Measurements from ENCODE around the gene TGM5. TPM values are rescaled to one million over a fixed set of nuclear protein-coding genes. Genes with fewer than 3 reads are reported as not detected.
A peak's percentile ranks its signal among the peaks of the same experiment; 100 is the strongest.
"Not testable (repeated sequence)": the region's sequence is repeated elsewhere in the genome, so short reads cannot be mapped to it uniquely, and the experiment has no call there.

The TGM5 gene
- total RNA-seq, 1 donor from 2014 or later, result not detected

GRCh38 chr15:43206054-43206453 lies 60.7 kb downstream of the TGM5 start:
- intact Hi-C loops (cut with micrococcal nuclease), result no loop called here
- Mint-ChIP-seq H3K36me3 (ENCODE audit: low read depth) (no peaks in the 10 kb centered on the region), H3K27me3 (ENCODE audit: insufficient read depth) (peaks cover 10% of the 10 kb centered on the region), H3K4me3 (no peak overlapping the region), H3K9me3 (no peaks in the 10 kb centered on the region), H3K27ac (no peak overlapping the region), H3K4me1 (ENCODE audit: low read depth) (peaks cover 7% of the 10 kb centered on the region)
- no peak for DNase-seq (ENCODE audit: low spot score)

GRCh38 chr15:43204016-43204901 lies 62.5 kb downstream of the TGM5 start:
- Mint-ChIP-seq H3K27ac (no peak overlapping the region), H3K27me3 (ENCODE audit: insufficient read depth) (peaks cover 6% of the 10 kb centered on the region), H3K4me3 (no peak overlapping the region), H3K9me3 (no peaks in the 10 kb centered on the region), H3K4me1 (ENCODE audit: low read depth) (peaks cover 17% of the 10 kb centered on the region), H3K36me3 (ENCODE audit: low read depth) (peaks cover 2% of the 10 kb centered on the region)
- DNase-seq (ENCODE audit: low spot score), result peak; percentile 24
- intact Hi-C loops (cut with micrococcal nuclease), result loop anchor here (1.0 kb wide), 2 partner anchors 17 to 500 kb away; no protein-coding TSS in a partner anchor

- H3K36me3 Mint-ChIP-seq (ENCODE audit: low read depth), result peaks cover 24% of the 10 kb centered on the region
- no peaks in the 10 kb centered on the region for H3K9me3 Mint-ChIP-seq
- intact Hi-C loops (cut with micrococcal nuclease), result no loop called here
Measured at GRCh38 chr15:43199945-43200488, 66.7 kb downstream of the TGM5 start.

GRCh38 chr15:43198992-43199391 lies 67.7 kb downstream of the TGM5 start:
- Mint-ChIP-seq H3K4me1 (ENCODE audit: low read depth) (peaks cover 10% of the 10 kb centered on the region), H3K27me3 (ENCODE audit: insufficient read depth) (no peaks in the 10 kb centered on the region), H3K4me3 (no peak overlapping the region), H3K9me3 (no peaks in the 10 kb centered on the region), H3K27ac (no peak overlapping the region), H3K36me3 (ENCODE audit: low read depth) (peaks cover 30% of the 10 kb centered on the region)
- intact Hi-C loops (cut with micrococcal nuclease), result no loop called here
- DNase-seq (ENCODE audit: low spot score), result no peak

More at GRCh38 chr15:43199945-43200488, 66.7 kb downstream of the TGM5 start:
- no peak overlapping the region for H3K4me3 Mint-ChIP-seq
- DNase-seq (ENCODE audit: low spot score), result no peak
- peaks cover 17% of the 10 kb centered on the region for H3K4me1 Mint-ChIP-seq (ENCODE audit: low read depth)
- peaks cover 2% of the 10 kb centered on the region for H3K27me3 Mint-ChIP-seq (ENCODE audit: insufficient read depth)
- H3K27ac Mint-ChIP-seq, result no peak overlapping the region

- H3K4me1 Mint-ChIP-seq (ENCODE audit: low read depth); H3K27ac Mint-ChIP-seq; intact Hi-C loops (cut with micrococcal nuclease); H3K9me3 Mint-ChIP-seq; H3K4me3 Mint-ChIP-seq; DNase-seq (ENCODE audit: low spot score); H3K27me3 Mint-ChIP-seq (ENCODE audit: insufficient read depth): not testable (repeated sequence)
- peaks cover 30% of the 10 kb centered on the region for H3K36me3 Mint-ChIP-seq (ENCODE audit: low read depth)
Measured at GRCh38 chr15:43198556-43198955, 68.2 kb downstream of the TGM5 start.

- H3K4me1 Mint-ChIP-seq (ENCODE audit: low read depth); DNase-seq (ENCODE audit: low spot score); H3K4me3 Mint-ChIP-seq; H3K9me3 Mint-ChIP-seq; intact Hi-C loops (cut with micrococcal nuclease); H3K27ac Mint-ChIP-seq; H3K27me3 Mint-ChIP-seq (ENCODE audit: insufficient read depth): not testable (repeated sequence)
- peaks cover 36% of the 10 kb centered on the region for H3K36me3 Mint-ChIP-seq (ENCODE audit: low read depth)
Measured at GRCh38 chr15:43197773-43198172, 69.0 kb downstream of the TGM5 start.

GRCh38 chr15:43196760-43197548 lies 69.8 kb downstream of the TGM5 start:
- H3K4me1 Mint-ChIP-seq (ENCODE audit: low read depth), result peaks cover 10% of the 10 kb centered on the region
- intact Hi-C loops (cut with micrococcal nuclease), result no loop called here
- no peak overlapping the region for H3K27ac Mint-ChIP-seq
- no peaks in the 10 kb centered on the region for H3K9me3 Mint-ChIP-seq
- DNase-seq (ENCODE audit: low spot score), result no peak
- H3K27me3 Mint-ChIP-seq (ENCODE audit: insufficient read depth), result no peaks in the 10 kb centered on the region
- peaks cover 40% of the 10 kb centered on the region for H3K36me3 Mint-ChIP-seq (ENCODE audit: low read depth)
- H3K4me3 Mint-ChIP-seq, result no peak overlapping the region

- no peak for DNase-seq (ENCODE audit: low spot score)
- Mint-ChIP-seq H3K9me3 (no peaks in the 10 kb centered on the region), H3K4me1 (ENCODE audit: low read depth) (peaks cover 3% of the 10 kb centered on the region), H3K36me3 (ENCODE audit: low read depth) (peaks cover 54% of the 10 kb centered on the region), H3K27ac (no peak overlapping the region), H3K4me3 (no peak overlapping the region), H3K27me3 (ENCODE audit: insufficient read depth) (no peaks in the 10 kb centered on the region)
- intact Hi-C loops (cut with micrococcal nuclease), result no loop called here
Measured at GRCh38 chr15:43194795-43195194, 71.9 kb downstream of the TGM5 start.

GRCh38 chr15:43193710-43194109 lies 73.0 kb downstream of the TGM5 start:
- Mint-ChIP-seq H3K27ac (no peak overlapping the region), H3K4me3 (no peak overlapping the region), H3K4me1 (ENCODE audit: low read depth) (peaks cover 6% of the 10 kb centered on the region)

GRCh38 chr15:43190178-43190577 lies 76.5 kb downstream of the TGM5 start:
- H3K4me1 Mint-ChIP-seq (ENCODE audit: low read depth), result peaks cover 31% of the 10 kb centered on the region
- no peak overlapping the region for H3K4me3 Mint-ChIP-seq
- H3K9me3 Mint-ChIP-seq, result no peaks in the 10 kb centered on the region
- DNase-seq (ENCODE audit: low spot score), result no peak
- H3K36me3 Mint-ChIP-seq (ENCODE audit: low read depth), result peaks cover 40% of the 10 kb centered on the region
- no peak overlapping the region for H3K27ac Mint-ChIP-seq
- no peaks in the 10 kb centered on the region for H3K27me3 Mint-ChIP-seq (ENCODE audit: insufficient read depth)
- intact Hi-C loops (cut with micrococcal nuclease), result no loop called here

More at GRCh38 chr15:43193710-43194109, 73.0 kb downstream of the TGM5 start:
- Mint-ChIP-seq H3K9me3 (no peaks in the 10 kb centered on the region), H3K36me3 (ENCODE audit: low read depth) (peaks cover 58% of the 10 kb centered on the region), H3K27me3 (ENCODE audit: insufficient read depth) (no peaks in the 10 kb centered on the region)
- intact Hi-C loops (cut with micrococcal nuclease), result no loop called here
- no peak for DNase-seq (ENCODE audit: low spot score)

GRCh38 chr15:43189296-43189695 lies 77.4 kb downstream of the TGM5 start:
- intact Hi-C loops (cut with micrococcal nuclease), result loop anchor here (5.0 kb wide), 2 partner anchors 183 to 303 kb away; partner anchors contain the start of genes TP53BP1, TUBGCP4 and ZSCAN29

GRCh38 chr15:43187544-43188155 lies 79.1 kb downstream of the TGM5 start:
- DNase-seq (ENCODE audit: low spot score), result no peak
- intact Hi-C loops (cut with micrococcal nuclease), result loop anchor here (1.0 to 5.0 kb wide), 5 partner anchors 17 to 305 kb away; partner anchors contain the start of genes TP53BP1, TUBGCP4 and ZSCAN29
- Mint-ChIP-seq H3K4me1 (ENCODE audit: low read depth) (peaks cover 31% of the 10 kb centered on the region), H3K36me3 (ENCODE audit: low read depth) (peaks cover 35% of the 10 kb centered on the region), H3K9me3 (no peaks in the 10 kb centered on the region), H3K27me3 (ENCODE audit: insufficient read depth) (no peaks in the 10 kb centered on the region), H3K4me3 (peak overlapping the region; percentile 80), H3K27ac (peak overlapping the region; percentile 49)

More at GRCh38 chr15:43189296-43189695, 77.4 kb downstream of the TGM5 start:
- no peak for DNase-seq (ENCODE audit: low spot score)
- Mint-ChIP-seq H3K27me3 (ENCODE audit: insufficient read depth) (no peaks in the 10 kb centered on the region), H3K9me3 (no peaks in the 10 kb centered on the region), H3K4me1 (ENCODE audit: low read depth) (peaks cover 31% of the 10 kb centered on the region), H3K4me3 (no peak overlapping the region), H3K27ac (peak overlapping the region; percentile 46), H3K36me3 (ENCODE audit: low read depth) (peaks cover 34% of the 10 kb centered on the region)

Data from activated T-helper 1 cell treated with anti-CD3 and anti-CD28 coated beads, Interleukin-12 subunit alpha, Interleukin-12 subunit beta, Interleukin-2, Interleukin-4 antibody, amounts not matched to agents 30 ng/mL and 10 ng/mL and 1 ng/mL, durations not matched to agents 14 hours and 24 hours and 36 hours (primary cell).